NCI-H1436 (cell line): ENCODE data around the gene TUBB4A.

Experiments
- DNase-seq: peaks from one replicate; lab custom pipeline; 2025; lab: John Stamatoyannopoulos, UW

Gene TUBB4A

GRCh38 chr19:6494438-6495036, 7.6 kb downstream of the TUBB4A start:
- no peak for DNase-seq

GRCh38 chr19:6491802-6492592, 10.1 kb downstream of the TUBB4A start:
- DNase-seq = no peak

- no peak for DNase-seq
These were observed 12.0 kb downstream of the TUBB4A start for GRCh38 chr19:6490134-6490533.

- DNase-seq = no peak
These were observed 12.6 kb downstream of the TUBB4A start for GRCh38 chr19:6489278-6490061.

GRCh38 chr19:6484831-6485230, 17.3 kb downstream of the TUBB4A start:
- no peak for DNase-seq

GRCh38 chr19:6484230-6484629, 17.9 kb downstream of the TUBB4A start:
- DNase-seq = no peak

GRCh38 chr19:6483235-6483634, 18.9 kb downstream of the TUBB4A start:
- no peak for DNase-seq

GRCh38 chr19:6482343-6482686, 19.8 kb downstream of the TUBB4A start:
- DNase-seq = no peak

GRCh38 chr19:6481541-6482342, 20.4 kb downstream of the TUBB4A start, which contains the start of gene DENND1C:
Gene DENND1C (minus strand): TSS chr19:6481787. CDS start chr19:6481695, 92 bp downstream.
- no peak for DNase-seq

- DNase-seq = no peak
These were observed 21.2 kb downstream of the TUBB4A start for GRCh38 chr19:6480848-6481415.

- no peak for DNase-seq
These were observed 22.2 kb downstream of the TUBB4A start for GRCh38 chr19:6479836-6480398.

- no peak for DNase-seq
These were observed 23.3 kb downstream of the TUBB4A start for GRCh38 chr19:6478815-6479214.

GRCh38 chr19:6476896-6477431, 25.1 kb downstream of the TUBB4A start:
- DNase-seq = no peak

- DNase-seq = no peak
These were observed 25.8 kb downstream of the TUBB4A start for GRCh38 chr19:6476155-6476895.

GRCh38 chr19:6475321-6476108, 26.6 kb downstream of the TUBB4A start:
- DNase-seq = no peak

- no peak for DNase-seq
These were observed 28.5 kb downstream of the TUBB4A start for GRCh38 chr19:6473647-6474046.

GRCh38 chr19:6472713-6473112, 29.4 kb downstream of the TUBB4A start:
- DNase-seq = no peak

GRCh38 chr19:6471076-6471475, 31.0 kb downstream of the TUBB4A start:
- DNase-seq = no peak

- DNase-seq = no peak
These were observed 31.9 kb downstream of the TUBB4A start for GRCh38 chr19:6470173-6470572.

- no peak for DNase-seq
These were observed 34.7 kb downstream of the TUBB4A start for GRCh38 chr19:6467384-6467783.
